Measurements from ENCODE around the gene TUBB3. TPM values are rescaled to one million over a fixed set of nuclear protein-coding genes. Genes with fewer than 3 reads are reported as not detected.

Gene TUBB3
- total and polyA plus RNA-seq, 2 of the 4 experiments (the other 2 are of a cell fraction), result 311 to 410 TPM

- ATAC-seq (ENCODE audit: low read depth), result no peak
- peaks cover 71% of the 10 kb centered on the region for H3K36me3 ChIP-seq (ENCODE audit: control insufficient read depth, insufficient read depth, low read length)
- no peak overlapping the region for H4K8ac ChIP-seq (ENCODE audit: low read depth in 2 of 2, low read length in 2 of 2)
- peaks cover 8% of the 10 kb centered on the region for H4K20me1 ChIP-seq (ENCODE audit: insufficient read depth, low read length)
- no peak overlapping the region for H2AFZ ChIP-seq (replicated peaks; ENCODE audit: low read length, poor library complexity)
- H3K14ac ChIP-seq (replicated peaks; ENCODE audit: low read depth, low read length), result no peak overlapping the region
- H3K4me3 ChIP-seq (ENCODE audit: insufficient read depth, low read depth, low read length), result no peak overlapping the region
- dilution Hi-C loops (cut with HindIII; ENCODE audit: low sequenced_read_pairs, unreplicated experiment), result no loop called here
- H2AK9ac ChIP-seq (replicated peaks; ENCODE audit: low read depth, low read length, poor library complexity), result no peak overlapping the region
- intact Hi-C loops (cut with micrococcal nuclease), result no loop called here
- CTCF ChIA-PET, result interaction anchor here (1.1 kb wide), 1 partner anchor 9 kb away, joined by 3 read pairs; no protein-coding TSS in a partner anchor
- H3K56ac ChIP-seq (ENCODE audit: extremely low read depth, insufficient read depth, low read length), result no peak overlapping the region
- H3K79me1 ChIP-seq (ENCODE audit: low read depth in 1 of 2, low read length in 2 of 2), result peaks cover 3 to 24% of the 10 kb centered on the region in 2 experiments
- no peaks in the 10 kb centered on the region for H3K27me3 ChIP-seq (ENCODE audit: control insufficient read depth, insufficient read depth, low read length)
- POLR2A ChIA-PET (ENCODE audit: unreplicated experiment), result no interaction called here
- no TSS peak for BruUV-seq (replicated peaks)
- H3K9me3 ChIP-seq (ENCODE audit: control insufficient read depth, insufficient read depth, low read length), result no peaks in the 10 kb centered on the region
- no peak overlapping the region for H2BK5ac ChIP-seq (ENCODE audit: low read depth, low read length, poor library complexity, severe bottlenecking)
- no peak overlapping the region for H3K27ac ChIP-seq (ENCODE audit: insufficient read depth, low read length)
- no peak overlapping the region for H2BK15ac ChIP-seq (ENCODE audit: low read depth, low read length)
- H3K4ac ChIP-seq (ENCODE audit: low read depth, low read length), result no peak overlapping the region
- in situ Hi-C loops (cut with MboI; ENCODE audit: low sequenced_read_pairs), result no loop called here
- no peak overlapping the region for H3K4me2 ChIP-seq (ENCODE audit: low read depth, low read length)
- DNase-seq, result no peak
- 100% methylated on average over 7 of the region's 17 CpGs; no CpG with 5 or more reads in 1 of the 2 experiments for WGBS, 2 experiments (ENCODE audit: extremely low coverage in 2 of 2, insufficient read length in 1 of 2)
- H3K9ac ChIP-seq (ENCODE audit: low read depth, low read length), result no peak overlapping the region
- H3K18ac ChIP-seq (ENCODE audit: low read depth, low read length), result no peak overlapping the region
- H2BK20ac ChIP-seq (ENCODE audit: low read depth, low read length), result no peak overlapping the region
- H4K5ac ChIP-seq (ENCODE audit: low read depth, low read length), result no peak overlapping the region
- H4K91ac ChIP-seq (ENCODE audit: insufficient read depth, low read depth, low read length), result no peak overlapping the region
- no peaks in the 10 kb centered on the region for H3K9me1 ChIP-seq (ENCODE audit: insufficient read depth, low read length)
- no peaks in the 10 kb centered on the region for H3K4me1 ChIP-seq (ENCODE audit: control insufficient read depth, insufficient read depth, low read length)
- H2AK5ac ChIP-seq (ENCODE audit: low read depth, low read length), result no peak overlapping the region
- TF ChIP-seq POLR2A (IDR thresholded peaks at IDR 0.05; ENCODE audit: low read depth, low read length), result no peak
- no peak for TF ChIP-seq NFE2L2 (IDR thresholded peaks at IDR 0.05; ENCODE audit: low read depth, low read length)
- no peak for TF ChIP-seq MAFK (IDR thresholded peaks at IDR 0.05; ENCODE audit: low read depth, low read length)
- TF ChIP-seq CTCF (conservative IDR thresholded peaks at IDR 0.05; ENCODE audit: low read depth, low read length), result no peak
- no peak for TF ChIP-seq BHLHE40 (IDR thresholded peaks at IDR 0.05; ENCODE audit: low read depth, low read length)
- no peak for TF ChIP-seq FOS (IDR thresholded peaks at IDR 0.05; ENCODE audit: low read depth, low read length)
- no peak for TF ChIP-seq RAD21 (IDR thresholded peaks at IDR 0.05; ENCODE audit: low read length)
- TF ChIP-seq RCOR1 (IDR thresholded peaks at IDR 0.05; ENCODE audit: insufficient replicate concordance, low read length), result no peak
- no peak for TF ChIP-seq ELK1 (IDR thresholded peaks at IDR 0.05; ENCODE audit: borderline replicate concordance, low read depth, low read length)
- TF ChIP-seq CHD1 (IDR thresholded peaks at IDR 0.05; ENCODE audit: low read depth, low read length), result no peak
- TF ChIP-seq RFX5 (IDR thresholded peaks at IDR 0.05; ENCODE audit: low read depth, low read length), result no peak
- no peak for TF ChIP-seq MAZ (IDR thresholded peaks at IDR 0.05; ENCODE audit: borderline replicate concordance, low read depth, low read length)
- TF ChIP-seq CEBPB (IDR thresholded peaks at IDR 0.05; ENCODE audit: low read depth, low read length), result no peak
- no peak for TF ChIP-seq USF2 (IDR thresholded peaks at IDR 0.05; ENCODE audit: low read depth, low read length)
- no peak for TF ChIP-seq SMC3 (IDR thresholded peaks at IDR 0.05; ENCODE audit: low read depth, low read length)
- TF ChIP-seq MXI1 (IDR thresholded peaks at IDR 0.05; ENCODE audit: borderline replicate concordance, low read depth, low read length), result no peak
- no peak overlapping the region for H2BK120ac ChIP-seq (ENCODE audit: low read depth, low read length)
- H3K23ac ChIP-seq (ENCODE audit: low read depth, low read length), result no peak overlapping the region
These were observed 22.3 kb upstream of the TUBB3 start for GRCh38 chr16:89900885-89901284.

Measured in IMR-90 (cell line).